KMS-11 (cell line): Measurements from ENCODE around the gene SYT3.

Experiments
- H2AFZ ChIP-seq: fragments of 200-600 bp; sonication (generic); 2 replicates; pipeline ENCODE4 v1.6.1; 2016; ENCODE audit warnings: antibody characterized with exemption, mixed run types, low read depth
- H3K27ac ChIP-seq: fragments of 200-600 bp; sonication (generic); 2 replicates; pipeline ENCODE4 v1.6.1; 2016; ENCODE audit warnings: mild to moderate bottlenecking, mixed run types
- H3K27me3 ChIP-seq: fragments of 200-600 bp; sonication (generic); 2 replicates; pipeline ENCODE4 v1.6.1; 2017; ENCODE audit warnings: mild to moderate bottlenecking, low read depth, mixed run types, moderate library complexity; ENCODE audit not compliant: insufficient read depth
- H3K36me3 ChIP-seq: fragments of 200-600 bp; sonication (generic); 2 replicates; pipeline ENCODE4 v1.6.1; 2017; ENCODE audit warnings: mild to moderate bottlenecking, mixed run types; ENCODE audit not compliant: insufficient read depth
- H3K4me1 ChIP-seq: fragments of 200-600 bp; sonication (generic); 2 replicates; pipeline ENCODE4 v1.6.1; 2016; ENCODE audit warnings: mild to moderate bottlenecking, low read depth, mixed run types; ENCODE audit not compliant: poor library complexity, severe bottlenecking
- H3K4me2 ChIP-seq: fragments of 200-600 bp; sonication (generic); 2 replicates; pipeline ENCODE4 v1.7.0; 2016; ENCODE audit warnings: mild to moderate bottlenecking, mixed run types
- H3K4me3 ChIP-seq: fragments of 200-600 bp; sonication (generic); IDR thresholded peaks from 2 replicates; pipeline ENCODE4 v1.6.1; 2017; ENCODE audit warnings: low read depth, low read length, mixed read lengths; ENCODE audit not compliant: insufficient read depth
- H3K79me2 ChIP-seq: fragments of 200-600 bp; sonication (generic); 2 replicates; pipeline ENCODE4 v1.6.1; 2016; ENCODE audit warnings: low read depth, mixed run types; ENCODE audit not compliant: insufficient read depth
- H3K9ac ChIP-seq: fragments of 200-600 bp; sonication (generic); 2 replicates; pipeline ENCODE4 v1.6.1; 2016; ENCODE audit warnings: mild to moderate bottlenecking, mixed run types
- H4K20me1 ChIP-seq: fragments of 200-600 bp; sonication (generic); 2 replicates; pipeline ENCODE4 v1.6.1; 2016; ENCODE audit warnings: mild to moderate bottlenecking, mixed run types; ENCODE audit not compliant: insufficient read depth
- TF ChIP-seq, protein P1 (sequence below): fragments of 200-600 bp; sonication (generic); conservative IDR thresholded peaks from 2 replicates; pipeline ENCODE4 v1.6.1; 2017; ENCODE audit warnings: low read depth, mild to moderate bottlenecking, antibody characterized with exemption, low read length, moderate library complexity, mixed read lengths

Gene SYT3

DNA sequence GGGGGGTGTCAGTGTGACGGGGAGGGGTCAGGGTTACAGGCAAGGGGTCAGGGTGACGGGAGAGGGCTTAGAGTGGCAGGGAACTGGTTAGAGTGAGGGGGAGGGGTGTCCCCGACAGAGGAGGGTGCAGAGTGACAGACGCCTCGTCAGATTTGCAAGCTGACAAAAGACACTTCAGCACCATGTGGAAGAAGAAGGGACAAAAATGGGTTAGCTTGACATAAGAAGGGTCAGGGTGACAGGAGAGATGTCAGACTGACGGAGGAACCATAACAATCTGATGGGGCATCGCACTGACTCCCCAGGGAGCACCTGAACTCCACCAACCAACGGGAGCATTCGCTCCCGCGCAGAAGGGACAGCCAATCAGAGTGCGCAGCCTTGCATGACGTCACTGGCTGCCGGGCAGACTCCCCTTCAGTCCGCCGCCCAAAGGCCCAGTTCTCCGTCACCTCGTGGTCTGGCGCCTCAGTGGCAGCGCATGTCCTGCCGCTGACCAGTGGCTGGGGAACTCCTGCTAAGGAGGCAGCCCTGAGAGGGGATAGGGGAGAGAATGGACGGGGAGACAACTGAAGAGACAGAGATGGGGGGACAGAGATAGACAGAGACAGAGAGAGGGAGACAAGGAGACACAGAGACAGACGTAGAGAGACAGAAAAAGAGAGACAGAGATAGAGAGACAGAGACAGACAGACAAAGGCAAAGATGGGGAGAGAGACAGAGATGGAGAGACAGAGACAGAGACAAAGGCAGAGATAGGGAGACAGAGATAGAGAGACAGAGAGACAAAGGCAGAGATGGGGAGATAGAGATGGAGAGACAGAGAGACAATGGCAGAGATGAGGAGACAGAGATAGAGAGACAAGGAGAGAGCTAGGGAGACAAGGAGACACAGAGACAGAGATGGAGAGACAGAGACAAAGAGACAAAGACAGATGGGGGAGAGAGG lies 39.8 kb upstream of the SYT3 start:
- Histone ChIP-seq H3K79me2 (no peaks in the 10 kb centered on the region), H3K4me2 (no peak overlapping the region), H3K27ac (no peak overlapping the region), H2AFZ (no peak overlapping the region), H3K4me3 (no peak overlapping the region), H4K20me1 (no peaks in the 10 kb centered on the region), H3K4me1 (no peaks in the 10 kb centered on the region), H3K9ac (no peak overlapping the region), H3K36me3 (no peaks in the 10 kb centered on the region), H3K27me3 (peaks cover 12% of the 10 kb centered on the region; the same call in 1 of the 2 replicates)
- TF ChIP-seq, protein P1, sequence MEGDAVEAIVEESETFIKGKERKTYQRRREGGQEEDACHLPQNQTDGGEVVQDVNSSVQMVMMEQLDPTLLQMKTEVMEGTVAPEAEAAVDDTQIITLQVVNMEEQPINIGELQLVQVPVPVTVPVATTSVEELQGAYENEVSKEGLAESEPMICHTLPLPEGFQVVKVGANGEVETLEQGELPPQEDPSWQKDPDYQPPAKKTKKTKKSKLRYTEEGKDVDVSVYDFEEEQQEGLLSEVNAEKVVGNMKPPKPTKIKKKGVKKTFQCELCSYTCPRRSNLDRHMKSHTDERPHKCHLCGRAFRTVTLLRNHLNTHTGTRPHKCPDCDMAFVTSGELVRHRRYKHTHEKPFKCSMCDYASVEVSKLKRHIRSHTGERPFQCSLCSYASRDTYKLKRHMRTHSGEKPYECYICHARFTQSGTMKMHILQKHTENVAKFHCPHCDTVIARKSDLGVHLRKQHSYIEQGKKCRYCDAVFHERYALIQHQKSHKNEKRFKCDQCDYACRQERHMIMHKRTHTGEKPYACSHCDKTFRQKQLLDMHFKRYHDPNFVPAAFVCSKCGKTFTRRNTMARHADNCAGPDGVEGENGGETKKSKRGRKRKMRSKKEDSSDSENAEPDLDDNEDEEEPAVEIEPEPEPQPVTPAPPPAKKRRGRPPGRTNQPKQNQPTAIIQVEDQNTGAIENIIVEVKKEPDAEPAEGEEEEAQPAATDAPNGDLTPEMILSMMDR = no peak

GRCh38 chr19:50678323-50678722 lies 38.6 kb upstream of the SYT3 start:
- H3K4me3 ChIP-seq = no peak overlapping the region
- TF ChIP-seq, protein P1 = no peak
- no peaks in the 10 kb centered on the region for H3K36me3 ChIP-seq
- H3K27ac ChIP-seq = no peak overlapping the region
- no peaks in the 10 kb centered on the region for H3K79me2 ChIP-seq
- H3K4me2 ChIP-seq = no peak overlapping the region
- H4K20me1 ChIP-seq = no peaks in the 10 kb centered on the region
- no peaks in the 10 kb centered on the region for H3K4me1 ChIP-seq
- H3K27me3 ChIP-seq = peaks cover 8% of the 10 kb centered on the region; the same call in 1 of the 2 replicates
- no peak overlapping the region for H3K9ac ChIP-seq
- H2AFZ ChIP-seq = no peak overlapping the region

- Histone ChIP-seq H2AFZ (no peak overlapping the region), H3K36me3 (no peaks in the 10 kb centered on the region), H3K4me3 (no peak overlapping the region), H3K4me1 (no peaks in the 10 kb centered on the region), H3K27ac (no peak overlapping the region), H3K9ac (no peak overlapping the region), H3K27me3 (peaks cover 4% of the 10 kb centered on the region; the same call in 1 of the 2 replicates), H3K79me2 (no peaks in the 10 kb centered on the region), H4K20me1 (no peaks in the 10 kb centered on the region), H3K4me2 (no peak overlapping the region)
- TF ChIP-seq, protein P1 = no peak
These were observed 38.0 kb upstream of the SYT3 start for GRCh38 chr19:50677636-50678035.

DNA sequence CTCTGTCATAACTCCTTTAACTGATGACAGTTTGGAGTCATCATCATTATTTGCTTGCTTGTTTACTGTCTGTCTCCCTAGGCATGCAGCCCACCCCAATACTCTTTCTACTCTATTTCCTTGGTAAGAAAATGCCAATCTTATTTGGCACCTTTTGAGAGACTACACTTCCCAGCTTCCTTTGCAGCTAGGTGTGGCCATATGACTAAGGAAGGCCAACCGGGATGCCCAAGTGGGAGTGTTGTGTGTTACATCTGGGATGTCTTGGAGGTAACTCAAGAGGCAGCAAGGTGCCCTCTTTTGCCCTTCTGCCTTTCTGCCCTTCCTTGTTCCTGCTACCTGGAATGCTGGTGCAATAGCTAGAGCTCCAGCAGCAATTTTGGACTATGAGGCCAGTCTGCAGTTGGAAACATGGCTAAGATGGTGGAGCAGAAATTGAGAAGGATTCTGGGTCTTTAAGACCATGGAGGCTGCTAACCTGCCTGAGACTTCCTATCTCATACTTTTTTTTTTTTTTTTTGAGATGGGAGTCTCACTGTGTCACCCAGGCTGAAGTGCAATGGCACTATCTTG lies 37.0 kb upstream of the SYT3 start:
- Histone ChIP-seq H3K4me2 (no peak overlapping the region), H3K79me2 (no peaks in the 10 kb centered on the region), H2AFZ (no peak overlapping the region), H3K4me1 (no peaks in the 10 kb centered on the region), H4K20me1 (no peaks in the 10 kb centered on the region), H3K27ac (no peak overlapping the region), H3K36me3 (no peaks in the 10 kb centered on the region), H3K4me3 (no peak overlapping the region), H3K9ac (no peak overlapping the region), H3K27me3 (peaks cover 7% of the 10 kb centered on the region; the same call in 1 of the 2 replicates)
- TF ChIP-seq, protein P1 = no peak
